OCI-LY1 (cell line): Measurements from ENCODE around the gene SLX4.

Experiments
- H2AFZ ChIP-seq: fragments of 200-600 bp; sonication (generic), shearing (Covaris generic); 2 replicates; pipeline ENCODE4 v1.6.0; 2014; ENCODE audit warnings: antibody characterized with exemption, mild to moderate bottlenecking, low read length
- H3F3A ChIP-seq: fragments of 200-600 bp; sonication (generic), shearing (Covaris generic); 2 replicates; pipeline ENCODE4 v1.6.0; 2014; ENCODE audit warnings: mild to moderate bottlenecking, antibody characterized with exemption, low read length, moderate library complexity; ENCODE audit not compliant: insufficient read depth
- H3K27ac ChIP-seq: fragments of 200-600 bp; sonication (generic); 2 replicates; pipeline ENCODE4 v1.5.1; 2014; ENCODE audit warnings: low read length, mixed run types, mild to moderate bottlenecking, low read depth; ENCODE audit not compliant: poor library complexity, severe bottlenecking
- H3K27me3 ChIP-seq: fragments of 200-600 bp; sonication (generic); 2 replicates; pipeline ENCODE4 v1.6.0; 2014; ENCODE audit warnings: antibody characterized with exemption, mild to moderate bottlenecking, low read length, moderate library complexity; ENCODE audit not compliant: insufficient read depth
- H3K36me3 ChIP-seq: fragments of 200-600 bp; sonication (generic); 2 replicates; pipeline ENCODE4 v1.6.1; 2014; ENCODE audit warnings: mild to moderate bottlenecking, antibody characterized with exemption, low read length, moderate library complexity, mixed read lengths; ENCODE audit not compliant: insufficient read depth
- H3K4me1 ChIP-seq: fragments of 200-600 bp; sonication (generic); 2 replicates; pipeline ENCODE4 v1.5.1; 2014; ENCODE audit warnings: mild to moderate bottlenecking, low read length, moderate library complexity; ENCODE audit not compliant: insufficient read depth, severe bottlenecking
- H3K4me2 ChIP-seq: fragments of 200-600 bp; sonication (generic), shearing (Covaris generic); 2 replicates; pipeline ENCODE4 v1.6.1; 2014; ENCODE audit warnings: low read length
- H3K4me3 ChIP-seq: fragments of 200-600 bp; sonication (generic); 2 replicates; pipeline ENCODE4 v1.5.1; 2014; ENCODE audit warnings: low read length, low read depth, mild to moderate bottlenecking, mixed read lengths; ENCODE audit not compliant: poor library complexity, severe bottlenecking
- H3K79me2 ChIP-seq: fragments of 200-600 bp; shearing (Covaris generic); 2 replicates; pipeline ENCODE4 v1.6.1; 2016; ENCODE audit warnings: mixed run types, low read length, mixed read lengths; ENCODE audit not compliant: insufficient read depth
- H3K9ac ChIP-seq: fragments of 200-600 bp; sonication (generic), shearing (Covaris generic); 2 replicates; pipeline ENCODE4 v1.6.1; 2014; ENCODE audit warnings: mild to moderate bottlenecking, low read length, mixed read lengths
- H3K9me2 ChIP-seq: fragments of 200-600 bp; sonication (generic), shearing (Covaris generic); 2 replicates; pipeline ENCODE4 v1.6.1; 2014; ENCODE audit warnings: low read depth, mild to moderate bottlenecking, low read length, mixed read lengths
- H3K9me3 ChIP-seq: fragments of 200-600 bp; shearing (Covaris generic); 2 replicates; pipeline ENCODE4 v1.6.1; 2014; ENCODE audit warnings: low read length, mixed read lengths
- H4K20me1 ChIP-seq: fragments of 200-600 bp; sonication (generic), shearing (Covaris generic); 2 replicates; pipeline ENCODE4 v1.6.0; 2016; ENCODE audit warnings: mild to moderate bottlenecking, low read length; ENCODE audit not compliant: insufficient read depth
- CTCF ChIP-seq: fragments of 200-600 bp; sonication (generic), shearing (Covaris generic); IDR thresholded peaks from 2 replicates; pipeline ENCODE4 v1.5.1; 2017; ENCODE audit warnings: mild to moderate bottlenecking, antibody characterized with exemption, low read length, moderate library complexity, mixed read lengths
- EZH2 ChIP-seq: fragments of 200-600 bp; sonication (generic), shearing (Covaris generic); IDR thresholded peaks from 2 replicates; pipeline ENCODE4 v1.8.0; 2017; ENCODE audit warnings: borderline replicate concordance, mixed run types, mild to moderate bottlenecking, antibody characterized with exemption, low read length, moderate library complexity, mixed read lengths

Gene SLX4

GRCh38 chr16:3652373-3653195 is 41.2 kb upstream of the SLX4 start:
- H4K20me1 ChIP-seq = no peaks in the 10 kb centered on the region
- no peaks in the 10 kb centered on the region for H3K9me2 ChIP-seq
- TF ChIP-seq EZH2 (no peak), CTCF (no peak)
- no peak overlapping the region for H3K9ac ChIP-seq
- no peak overlapping the region for H2AFZ ChIP-seq
- no peak overlapping the region for H3K4me2 ChIP-seq
- no peaks in the 10 kb centered on the region for H3K27me3 ChIP-seq
- peak overlapping the region; percentile 47 for H3K27ac ChIP-seq
- H3K36me3 ChIP-seq = peaks cover 56% of the 10 kb centered on the region
- peaks cover 34% of the 10 kb centered on the region for H3K4me1 ChIP-seq
- no peaks in the 10 kb centered on the region for H3K9me3 ChIP-seq
- no peaks in the 10 kb centered on the region for H3K79me2 ChIP-seq
- H3K4me3 ChIP-seq = no peak overlapping the region
- H3F3A ChIP-seq = no peaks in the 10 kb centered on the region

- Histone ChIP-seq H3K9ac (no peak overlapping the region; the same call in 1 of the 2 replicates), H4K20me1 (no peaks in the 10 kb centered on the region), H3K27ac (peak overlapping the region; percentile 47), H3F3A (no peaks in the 10 kb centered on the region), H2AFZ (no peak overlapping the region), H3K9me3 (no peaks in the 10 kb centered on the region), H3K79me2 (no peaks in the 10 kb centered on the region), H3K4me1 (peaks cover 34% of the 10 kb centered on the region), H3K9me2 (no peaks in the 10 kb centered on the region), H3K27me3 (no peaks in the 10 kb centered on the region), H3K4me2 (no peak overlapping the region), H3K4me3 (no peak overlapping the region), H3K36me3 (peaks cover 48% of the 10 kb centered on the region)
- no peak for TF ChIP-seq EZH2
- no peak for TF ChIP-seq CTCF
Observed at GRCh38 chr16:3651461-3652372, 40.3 kb upstream of the SLX4 start.

- H3K9ac ChIP-seq = no peak overlapping the region
- no peak overlapping the region for H2AFZ ChIP-seq
- no peak overlapping the region for H3K27ac ChIP-seq
- H3K9me3 ChIP-seq = no peaks in the 10 kb centered on the region
- no peaks in the 10 kb centered on the region for H3K9me2 ChIP-seq
- no peaks in the 10 kb centered on the region for H3K79me2 ChIP-seq
- H3K4me3 ChIP-seq = no peak overlapping the region
- H3K36me3 ChIP-seq = peaks cover 41% of the 10 kb centered on the region; the same call in 1 of the 2 replicates
- no peak for TF ChIP-seq EZH2
- no peak for TF ChIP-seq CTCF
- no peaks in the 10 kb centered on the region for H4K20me1 ChIP-seq
- H3K4me1 ChIP-seq = peaks cover 32% of the 10 kb centered on the region
- H3K4me2 ChIP-seq = no peak overlapping the region
- no peaks in the 10 kb centered on the region for H3F3A ChIP-seq
- H3K27me3 ChIP-seq = no peaks in the 10 kb centered on the region
Observed at GRCh38 chr16:3650631-3651265, 39.3 kb upstream of the SLX4 start.
